Stimulated activated CD8-positive, alpha-beta memory T cell treated with anti-CD3 and anti-CD28 coated beads, Interleukin-15, amount 100 ng/mL, for 1 hour (primary cell): ENCODE data around the gene TSR3.

Source experiments
- DNase-seq: peaks from one replicate; pipeline ENCODE4 v3.0.0-alpha.2; 2020; ENCODE audit warnings: low read depth

The TSR3 gene

GRCh38 chr16:1323296-1324239 lies 28.1 kb downstream of the TSR3 start:
- DNase-seq, result no peak

- DNase-seq, result no peak
Observed at GRCh38 chr16:1322407-1322806, 29.3 kb downstream of the TSR3 start.

- DNase-seq, result no peak
Observed at GRCh38 chr16:1320658-1321240, 30.9 kb downstream of the TSR3 start.

- no peak for DNase-seq
Observed at GRCh38 chr16:1320097-1320496, 31.6 kb downstream of the TSR3 start.

GRCh38 chr16:1319041-1319440 lies 32.6 kb downstream of the TSR3 start:
- no peak for DNase-seq

GRCh38 chr16:1318268-1318545 lies 33.5 kb downstream of the TSR3 start:
- no peak for DNase-seq

GRCh38 chr16:1317479-1318267 lies 34.0 kb downstream of the TSR3 start:
- DNase-seq, result no peak

- no peak for DNase-seq
Observed at GRCh38 chr16:1316033-1316405, 35.7 kb downstream of the TSR3 start.

- DNase-seq, result no peak
Observed at GRCh38 chr16:1315081-1316032, 36.3 kb downstream of the TSR3 start.

GRCh38 chr16:1314399-1315068 lies 37.1 kb downstream of the TSR3 start:
- no peak for DNase-seq

- DNase-seq, result no peak
Observed at GRCh38 chr16:1313721-1314369, 37.8 kb downstream of the TSR3 start.

- DNase-seq, result no peak
Observed at GRCh38 chr16:1312903-1313302, 38.8 kb downstream of the TSR3 start.

GRCh38 chr16:1312467-1312816 lies 39.2 kb downstream of the TSR3 start:
- DNase-seq, result no peak

GRCh38 chr16:1311738-1312466 lies 39.8 kb downstream of the TSR3 start:
- no peak for DNase-seq

- no peak for DNase-seq
Observed at GRCh38 chr16:1311212-1311737, 40.4 kb downstream of the TSR3 start.

- DNase-seq, result no peak
Observed at GRCh38 chr16:1310832-1311200, 40.9 kb downstream of the TSR3 start.

GRCh38 chr16:1309888-1310831 lies 41.5 kb downstream of the TSR3 start:
- DNase-seq, result no peak

- peak; percentile 96 for DNase-seq
Observed at GRCh38 chr16:1308977-1309885, 42.4 kb downstream of the TSR3 start, which contains the start of gene UBE2I. TSS of gene UBE2I (plus strand) at chr16:1309636. CDS start at chr16:1314031, 4,395 bp downstream.
